Thoracic aorta (tissue), 2 donors: ENCODE measurements around the gene CCPG1. TPM values are rescaled to one million over a fixed set of nuclear protein-coding genes. Genes with fewer than 3 reads are reported as not detected.
A peak's percentile ranks its signal among the peaks of the same experiment; 100 is the strongest.

Experiments
- ATAC-seq: fragments of 150-250 bp; one replicate; pipeline ENCODE4 v1.8.0; 2017; ENCODE audit warnings: low read depth; ENCODE audit not compliant: insufficient number of reproducible peaks, low FRiP score
- DNase-seq: peaks from one replicate; pipeline ENCODE4 v3.0.0-alpha.2; 2020; ENCODE audit warnings: low spot score
- H3K27ac ChIP-seq, 2 donors: fragments of 200-600 bp; sonication (generic); 1 replicate in 1 of 2; 2 replicates in 1 of 2; pipeline ENCODE4 v1.5.1; 2016; ENCODE audit warnings: mild to moderate bottlenecking in 2 of 2, moderate library complexity in 2 of 2
- H3K27me3 ChIP-seq: fragments of 200-600 bp; sonication (generic); replicated peaks from 2 replicates; pipeline ENCODE4 v1.6.0; 2016; ENCODE audit warnings: mild to moderate bottlenecking; ENCODE audit not compliant: insufficient read depth
- H3K36me3 ChIP-seq: fragments of 200-600 bp; sonication (generic); one replicate; pipeline ENCODE4 v1.5.1; 2016
- H3K4me1 ChIP-seq, 2 donors: fragments of 200-600 bp; sonication (generic); 1 replicate in 1 of 2; 2 replicates in 1 of 2; pipeline versions ENCODE4 v1.5.1 to v1.6.0; 2016; ENCODE audit warnings: low read depth in 2 of 2, mild to moderate bottlenecking in 1 of 2; ENCODE audit not compliant: control insufficient read depth in 1 of 2
- H3K4me3 ChIP-seq: fragments of 200-600 bp; sonication (generic); 2 replicates; pipeline ENCODE4 v1.5.1; 2016; ENCODE audit warnings: mild to moderate bottlenecking
- H3K9me3 ChIP-seq: fragments of 200-600 bp; sonication (generic); 2 replicates; pipeline ENCODE4 v1.5.1; 2016
- CTCF ChIP-seq: fragments of 200-600 bp; sonication (generic); IDR thresholded peaks from one replicate; pipeline ENCODE4 v1.5.1; 2019; ENCODE audit warnings: antibody characterized with exemption
- total RNA-seq, 2 donors: library from RNA; depleted of rRNA; stranded (reverse); fragments of >200 nt; gene quantifications; one replicate each; pipeline versions ENCODE4 v1.1.0 to v1.2.3, GENCODE V29; 2016

Gene CCPG1
- total RNA-seq, 2 donors from 2014 or later, result 116 to 122 TPM

- ATAC-seq, result no peak
- no peak for DNase-seq
- no peaks in the 10 kb centered on the region for H3K9me3 ChIP-seq
- H3K36me3 ChIP-seq, result peaks cover 4% of the 10 kb centered on the region
- TF ChIP-seq CTCF, result no peak
- no peak overlapping the region for H3K27ac ChIP-seq
- no peak overlapping the region for H3K4me3 ChIP-seq
- peaks cover under 1 to 9% of the 10 kb centered on the region in 2 donors for H3K4me1 ChIP-seq
- H3K27me3 ChIP-seq, result no peaks in the 10 kb centered on the region
These were observed 73.8 kb downstream of the CCPG1 start for GRCh38 chr15:55334371-55334770.

GRCh38 chr15:55327387-55327786 lies 80.8 kb downstream of the CCPG1 start:
- Histone ChIP-seq H3K4me3 (no peak overlapping the region), H3K27ac (no peak overlapping the region), H3K9me3 (no peaks in the 10 kb centered on the region), H3K4me1 (no peaks in the 10 kb centered on the region), H3K27me3 (no peaks in the 10 kb centered on the region), H3K36me3 (peaks cover 5% of the 10 kb centered on the region)
- no peak for ATAC-seq
- no peak for DNase-seq
- no peak for TF ChIP-seq CTCF

GRCh38 chr15:55322467-55322866 lies 85.7 kb downstream of the CCPG1 start:
- Histone ChIP-seq H3K27me3 (no peaks in the 10 kb centered on the region), H3K4me3 (no peak overlapping the region), H3K36me3 (peaks cover 5% of the 10 kb centered on the region), H3K9me3 (no peaks in the 10 kb centered on the region), H3K4me1 (peaks cover 19 to 25% of the 10 kb centered on the region in 2 donors), H3K27ac (no peak overlapping the region)
- no peak for ATAC-seq
- no peak for TF ChIP-seq CTCF
- no peak for DNase-seq

GRCh38 chr15:55320963-55321362 lies 87.2 kb downstream of the CCPG1 start:
- peaks cover 26 to 34% of the 10 kb centered on the region in 2 donors for H3K4me1 ChIP-seq
- H3K9me3 ChIP-seq, result no peaks in the 10 kb centered on the region
- TF ChIP-seq CTCF, result no peak
- no peak for DNase-seq
- H3K36me3 ChIP-seq, result peaks cover 5% of the 10 kb centered on the region
- no peak overlapping the region for H3K27ac ChIP-seq
- H3K27me3 ChIP-seq, result no peaks in the 10 kb centered on the region
- no peak overlapping the region for H3K4me3 ChIP-seq
- ATAC-seq, result no peak

GRCh38 chr15:55320238-55320550 lies 88.0 kb downstream of the CCPG1 start:
- ATAC-seq, result no peak
- Histone ChIP-seq H3K36me3 (peaks cover 5% of the 10 kb centered on the region), H3K27me3 (no peaks in the 10 kb centered on the region), H3K9me3 (no peaks in the 10 kb centered on the region), H3K4me3 (peak overlapping the region; percentile 96), H3K27ac (peak overlapping the region in 1 of 2 donors; percentile 98), H3K4me1 (peaks cover 26 to 34% of the 10 kb centered on the region in 2 donors)
- DNase-seq, result no peak
- TF ChIP-seq CTCF, result no peak
